Inflammatory macrophage treated with lipopolysaccharide for 1 hour (primary cell): Measurements from ENCODE around the gene P2RY14.

Experiments
- DNase-seq, 2 donors: peaks; one replicate each; pipeline ENCODE4 v3.0.0-alpha.2; 2020 to 2022

P2RY14 gene

GRCh38 chr3:151278230-151278629, at the start of gene P2RY14:
Gene P2RY14 (minus strand): TSS chr3:151278542. CDS start chr3:151214316, 64,226 bp downstream.
- DNase-seq, result peak; percentile 67 to 69

GRCh38 chr3:151327571-151328198, 49.3 kb upstream of the P2RY14 start:
- peak in 1 of 2 donors; percentile 65 for DNase-seq

DNA sequence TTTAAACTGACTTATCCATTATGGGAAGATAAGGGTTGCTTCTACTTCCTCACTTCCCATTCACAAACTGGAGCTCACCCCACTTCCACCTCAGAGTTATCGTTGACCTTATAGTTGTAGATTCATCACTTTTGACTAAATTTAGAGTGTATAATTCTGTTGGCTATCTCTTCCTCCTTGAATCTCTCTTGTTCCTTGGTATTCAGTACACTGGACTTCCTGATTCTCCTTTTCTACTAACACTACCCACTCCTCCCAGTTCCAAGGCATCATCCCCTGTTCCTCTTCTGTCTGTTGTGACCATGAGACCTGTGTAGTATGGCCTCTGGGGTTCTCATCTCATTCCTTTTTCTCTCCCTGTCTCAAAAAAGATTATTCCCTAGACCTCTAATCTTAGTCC, 44.2 kb upstream of the P2RY14 start:
- DNase-seq, result peak; percentile 12 to 25

- DNase-seq, result peak in 1 of 2 donors; percentile 33
Measured at GRCh38 chr3:151321526-151321925, 43.2 kb upstream of the P2RY14 start.

GRCh38 chr3:151320131-151320530, 41.8 kb upstream of the P2RY14 start:
- no peak for DNase-seq

- no peak for DNase-seq
Measured at GRCh38 chr3:151319628-151320027, 41.3 kb upstream of the P2RY14 start.

- DNase-seq, result peak; percentile 75 to 83
Measured at GRCh38 chr3:151318991-151319390, 40.6 kb upstream of the P2RY14 start.

GRCh38 chr3:151318313-151318712, 40.0 kb upstream of the P2RY14 start:
- DNase-seq, result no peak

GRCh38 chr3:151316267-151316991, 38.1 kb upstream of the P2RY14 start, which contains the start of gene GPR87:
Gene GPR87 (minus strand): TSS chr3:151316820. CDS start chr3:151300100, 16,720 bp downstream.
- DNase-seq, result no peak

DNA sequence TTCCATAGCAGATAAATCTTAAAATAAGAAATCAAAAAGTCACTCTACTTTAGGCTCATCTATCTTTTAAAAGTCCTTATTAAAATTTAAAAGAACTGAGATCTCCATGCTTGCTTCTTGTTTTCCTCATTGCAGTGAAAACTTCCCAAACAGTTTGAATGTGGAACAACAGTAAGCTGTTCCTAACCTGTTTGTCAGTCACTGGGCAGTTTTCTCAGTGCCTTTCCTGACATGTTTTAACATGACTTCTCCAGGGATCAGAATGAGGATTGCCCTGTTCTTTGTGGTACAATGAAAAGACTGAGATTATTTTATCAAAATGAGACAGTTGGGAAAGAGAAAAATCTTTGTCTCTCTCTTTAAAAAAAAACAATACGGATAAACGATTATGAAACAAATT, 37.5 kb upstream of the P2RY14 start:
- DNase-seq, result no peak

GRCh38 chr3:151315136-151315535, 36.8 kb upstream of the P2RY14 start:
- no peak for DNase-seq

- no peak for DNase-seq
Measured at GRCh38 chr3:151314593-151314992, 36.3 kb upstream of the P2RY14 start.

DNA sequence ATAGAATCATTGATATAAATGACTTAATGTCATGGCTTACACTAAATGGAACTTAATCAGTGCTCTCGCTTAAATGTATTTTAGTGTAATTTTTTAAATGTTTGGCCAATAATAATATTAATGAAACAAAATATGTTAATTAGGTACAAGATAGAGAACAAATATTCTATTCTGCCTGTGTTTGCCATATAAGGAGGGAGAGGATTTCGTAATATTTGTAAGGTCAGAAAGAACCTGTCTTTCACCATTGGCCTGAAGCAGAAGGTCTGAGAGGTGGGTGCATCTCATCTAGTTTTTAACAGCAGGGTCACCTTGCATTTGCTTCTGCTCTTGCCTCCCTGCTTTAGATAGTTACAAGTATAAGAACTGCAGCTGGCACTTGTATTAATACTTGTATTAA, 35.8 kb upstream of the P2RY14 start:
- no peak for DNase-seq

DNA sequence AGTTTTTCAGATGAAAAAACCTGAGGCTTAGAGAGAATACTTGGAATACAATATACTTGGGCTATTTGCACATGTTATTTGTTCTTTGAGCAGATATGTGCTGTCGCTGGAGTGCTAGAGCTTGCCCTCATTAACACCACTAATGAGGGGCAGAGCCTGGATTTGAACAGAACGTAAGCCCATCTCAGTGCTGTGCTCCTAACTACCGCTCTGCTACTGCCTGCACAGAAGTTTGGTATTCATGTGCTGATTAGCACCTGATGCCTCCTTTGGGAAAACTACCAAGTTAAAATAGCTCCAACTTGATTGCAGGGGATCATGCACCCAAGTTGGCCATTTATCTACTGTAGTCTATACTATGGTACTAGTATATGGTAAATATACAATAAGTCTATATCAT, 34.6 kb upstream of the P2RY14 start:
- DNase-seq, result no peak

- no peak for DNase-seq
Measured at GRCh38 chr3:151309566-151309965, 31.2 kb upstream of the P2RY14 start.

- no peak for DNase-seq
Measured at GRCh38 chr3:151307583-151308488, 29.5 kb upstream of the P2RY14 start.

DNA sequence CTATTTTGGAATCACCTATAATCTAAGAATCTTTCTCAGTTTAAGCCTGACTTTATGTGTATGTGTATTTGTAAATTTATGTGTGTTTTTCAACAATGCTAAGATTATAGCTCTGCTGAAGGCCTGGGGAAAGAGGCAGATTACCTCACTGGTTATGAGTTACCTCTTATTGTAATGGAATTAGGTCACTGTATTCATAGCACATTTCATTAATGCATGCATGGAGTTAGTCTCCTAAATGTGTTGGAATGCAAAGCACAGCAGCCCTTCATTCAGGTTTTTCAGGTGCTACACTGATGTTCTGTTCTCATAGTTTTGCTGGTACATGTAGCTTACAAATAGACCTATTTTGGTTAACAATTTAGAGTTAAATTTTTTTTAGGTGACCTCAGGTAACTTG, 28.8 kb upstream of the P2RY14 start:
- DNase-seq, result no peak

GRCh38 chr3:151306168-151306810, 27.9 kb upstream of the P2RY14 start:
- DNase-seq, result no peak

DNA sequence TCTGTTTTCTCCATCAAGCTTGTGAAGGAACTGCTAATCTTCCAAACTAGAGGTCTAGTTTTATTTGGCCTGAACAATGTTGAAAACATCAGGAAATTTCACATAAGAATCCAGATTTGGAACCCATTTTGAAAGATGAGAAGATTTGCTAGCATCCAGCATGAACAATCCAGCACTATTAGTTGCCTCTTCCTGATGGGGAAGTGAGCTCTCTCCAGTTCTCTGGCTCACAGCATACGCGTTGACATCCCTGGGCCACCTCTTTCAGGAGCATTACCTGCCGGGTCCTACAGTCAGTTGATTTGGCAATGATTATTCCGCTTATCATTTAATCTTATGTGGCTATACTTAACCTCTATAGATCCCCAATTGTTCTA, 27.4 kb upstream of the P2RY14 start:
- DNase-seq, result no peak

GRCh38 chr3:151305060-151305774, 26.9 kb upstream of the P2RY14 start:
- DNase-seq, result no peak

GRCh38 chr3:151303751-151304150, 25.4 kb upstream of the P2RY14 start:
- peak in 1 of 2 donors; percentile 16 for DNase-seq

- DNase-seq, result peak in 1 of 2 donors; percentile 14
Measured at GRCh38 chr3:151301787-151302186, 23.4 kb upstream of the P2RY14 start.
